NCI-H526 (cell line): ENCODE results near the gene RNU1-2.
"Not testable (repeated sequence)": the region's sequence is repeated elsewhere in the genome, so short reads cannot be mapped to it uniquely, and the experiment has no call there.

Experiments used
- DNase-seq, 2 experiments: peaks; one replicate each; lab custom pipeline; 2025; lab: John Stamatoyannopoulos, UW

Gene RNU1-2

DNA sequence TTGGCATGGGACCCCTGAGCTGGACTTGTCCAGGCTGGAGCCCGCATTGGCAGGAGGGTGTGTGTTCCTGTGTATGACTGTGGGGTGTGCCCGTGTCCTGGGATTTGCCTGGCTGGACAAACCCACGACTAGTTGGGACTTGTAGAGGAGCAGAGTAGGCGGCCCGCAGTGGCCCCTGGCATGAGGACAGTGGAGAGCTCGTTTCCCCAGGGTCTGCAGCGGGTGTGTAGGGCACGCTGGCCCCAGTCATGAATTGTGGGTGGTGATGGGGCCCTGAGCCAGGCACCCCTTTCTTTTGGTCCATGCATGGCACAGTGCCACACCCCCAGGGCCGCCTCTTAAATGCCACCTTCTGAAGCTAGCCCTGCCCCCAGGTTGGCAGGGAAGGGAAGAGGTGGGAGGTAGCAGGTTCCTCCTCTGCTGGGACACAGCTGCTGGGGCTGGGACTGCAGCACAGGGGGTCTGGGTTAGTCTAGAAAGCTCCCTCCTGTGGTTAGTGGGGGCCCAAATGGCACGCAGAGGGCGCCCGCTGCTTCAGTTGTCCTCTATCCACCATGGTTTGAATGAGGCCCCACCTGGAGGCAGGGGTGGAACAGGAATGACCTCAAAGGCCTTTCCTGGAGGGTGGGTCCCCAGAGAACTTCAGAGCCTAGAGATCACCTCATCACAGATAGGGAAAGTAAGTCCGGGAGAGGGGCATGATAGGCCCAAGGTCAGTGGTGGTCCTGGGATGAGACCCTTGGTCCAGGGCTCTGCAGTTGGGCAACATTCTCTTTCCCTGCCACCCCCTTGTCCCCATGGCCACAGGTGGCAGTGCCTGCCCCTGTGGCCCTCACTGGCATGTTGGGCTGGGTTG, 30.1 kb downstream of the RNU1-2 start:
- no peak for DNase-seq

- DNase-seq, result no peak
These were observed 30.8 kb downstream of the RNU1-2 start for GRCh38 chr1:16926491-16927073.

DNA sequence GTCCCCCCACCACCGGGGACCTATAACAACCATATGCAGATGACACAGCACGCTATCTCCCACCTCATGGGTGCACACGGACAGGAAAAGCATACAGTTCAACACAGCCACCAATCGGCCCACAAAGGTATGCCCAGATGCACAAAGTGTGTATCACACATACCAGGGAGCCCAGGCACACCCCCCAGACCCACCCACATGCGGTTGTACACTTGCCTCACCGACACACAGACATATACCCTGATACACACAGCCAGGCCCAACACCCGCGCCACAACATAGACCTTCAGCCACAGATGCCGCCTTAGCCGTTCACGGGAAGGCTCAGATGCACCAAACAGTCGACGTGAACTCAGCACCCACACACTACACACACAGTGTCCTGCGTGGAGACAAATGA, 31.5 kb downstream of the RNU1-2 start:
- DNase-seq, result no peak

DNA sequence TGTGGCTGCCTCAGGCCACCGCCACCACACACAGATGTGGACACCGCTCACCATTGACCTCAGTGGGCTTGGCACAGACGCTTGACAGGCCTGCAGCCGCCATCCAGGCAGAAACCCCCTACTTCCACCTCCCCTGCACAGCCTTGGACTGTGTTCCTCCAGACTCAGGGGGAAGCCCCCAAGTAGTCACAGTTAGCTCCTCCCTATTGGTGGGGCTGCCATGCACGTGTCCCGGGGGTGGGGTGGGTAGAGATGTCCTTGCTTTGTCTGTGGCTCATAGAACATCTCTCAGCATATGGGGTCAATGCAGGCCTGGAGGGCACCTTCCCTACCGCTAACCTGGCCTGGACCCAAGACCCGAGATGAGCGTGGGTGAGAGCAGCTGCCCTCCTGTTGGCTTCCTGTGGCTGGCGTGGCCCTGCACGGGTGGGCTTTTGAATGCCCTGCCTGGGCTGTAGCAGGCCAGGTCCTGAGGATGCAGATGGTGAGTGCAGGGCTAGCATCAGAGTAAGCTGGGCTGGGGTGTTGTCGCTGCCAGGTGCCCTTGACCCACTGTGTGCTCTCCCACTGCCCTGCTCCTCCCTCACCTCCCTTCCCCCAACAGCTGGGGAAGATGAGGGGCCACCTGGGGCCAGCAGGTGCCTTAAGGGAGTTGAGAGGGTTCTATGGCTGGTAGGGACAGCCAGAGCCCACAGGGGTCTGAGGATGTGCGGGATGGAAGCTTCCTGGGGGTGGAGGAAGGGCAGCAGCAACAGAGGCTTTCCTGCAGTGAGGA, 32.1 kb downstream of the RNU1-2 start:
- DNase-seq, result no peak

DNA sequence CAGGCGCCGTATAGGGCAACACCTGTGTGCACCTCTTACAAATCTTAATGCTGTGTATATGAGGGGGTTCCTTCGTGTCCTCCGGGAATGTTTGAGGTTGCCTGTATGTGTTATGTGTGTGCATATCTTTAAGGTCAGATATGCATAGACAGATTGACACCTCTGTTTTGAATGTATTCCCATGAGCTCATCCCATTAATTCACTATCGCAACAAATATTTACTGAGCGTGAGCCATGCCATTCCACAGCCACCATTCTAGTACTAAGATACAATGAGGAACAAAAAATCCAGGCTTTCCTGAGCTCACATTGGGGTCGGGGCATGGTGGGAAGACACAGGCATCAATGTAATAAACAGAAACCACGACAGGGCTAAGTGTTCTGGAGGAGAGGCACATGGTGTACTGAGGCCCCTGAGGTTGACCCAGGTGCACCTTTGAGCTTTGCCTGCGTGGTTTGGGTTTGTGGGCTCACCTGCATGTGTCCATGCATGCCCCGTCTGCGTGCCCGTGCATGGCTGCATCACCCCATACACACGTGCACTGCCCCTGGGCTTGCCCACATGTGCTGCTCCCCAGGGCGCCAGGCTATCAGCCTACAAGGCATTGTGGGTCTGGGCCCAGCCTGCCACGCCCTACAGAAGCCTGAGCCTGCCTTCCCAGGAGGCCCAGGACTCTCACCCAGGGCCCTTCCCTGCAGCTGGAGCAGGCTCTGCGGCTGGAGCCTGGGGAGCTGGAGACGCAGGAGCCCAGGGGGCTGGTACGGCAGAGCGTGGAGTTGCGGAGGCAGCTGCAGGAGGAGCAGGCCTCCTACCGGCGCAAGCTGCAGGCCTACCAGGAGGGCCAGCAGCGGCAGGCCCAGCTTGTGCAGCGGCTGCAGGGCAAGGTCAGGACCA, 33.6 kb downstream of the RNU1-2 start:
- DNase-seq, result not testable (repeated sequence)

DNA sequence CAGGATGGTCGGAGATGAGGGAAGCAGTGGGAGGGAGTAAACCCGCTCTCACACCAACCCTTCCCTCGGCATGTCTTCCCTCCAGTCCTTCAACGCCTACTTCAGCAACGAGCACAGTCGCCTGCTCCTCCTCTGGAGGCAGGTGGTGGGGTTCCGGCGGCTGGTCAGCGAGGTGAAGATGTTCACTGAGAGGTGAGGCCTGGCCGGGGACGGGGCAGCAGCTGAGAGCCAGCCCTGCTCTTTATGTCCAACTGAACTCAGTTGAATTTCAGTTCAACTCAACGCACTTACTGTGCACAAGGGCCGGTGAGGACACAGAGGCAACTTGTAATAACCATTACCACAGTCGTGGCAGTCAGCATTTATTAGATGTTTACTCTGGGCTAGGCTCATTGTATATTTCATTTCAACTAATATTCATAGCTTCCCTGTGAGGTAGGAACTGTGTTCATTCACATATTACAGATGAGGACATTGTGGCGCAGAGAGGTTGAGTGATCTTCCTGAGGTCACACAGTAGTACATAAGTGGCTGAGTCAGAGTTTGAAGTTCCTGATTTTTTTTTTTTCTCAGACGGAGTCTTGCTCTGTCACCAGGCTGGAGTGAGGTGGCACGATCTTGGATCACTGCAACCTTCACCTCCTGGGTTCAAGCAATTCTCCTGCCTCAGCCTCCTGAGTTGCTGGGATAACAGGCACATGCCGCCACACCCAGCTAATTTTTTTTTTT, 35.6 kb downstream of the RNU1-2 start:
- DNase-seq, result not testable (repeated sequence)

DNA sequence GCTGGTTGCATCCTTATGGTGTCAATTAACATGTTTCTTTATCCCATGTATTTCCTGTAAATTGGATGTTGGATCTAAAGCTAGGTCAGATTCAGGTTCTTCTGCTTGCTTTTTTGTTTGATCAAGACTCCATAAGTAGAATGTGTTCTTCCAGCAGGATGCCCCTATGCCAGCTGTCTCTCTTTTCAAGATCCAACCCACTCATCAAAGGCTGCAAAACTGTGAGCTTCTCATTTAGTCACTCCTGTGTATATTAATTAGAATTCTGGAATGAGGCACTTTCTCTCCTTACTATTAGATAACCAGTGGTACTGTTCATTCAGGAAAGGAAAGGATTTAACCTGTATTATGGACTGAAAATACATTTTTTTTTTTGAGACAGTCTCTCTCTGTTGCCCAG, 38.2 kb downstream of the RNU1-2 start:
- DNase-seq, result not testable (repeated sequence)

- DNase-seq, result peak in 1 of 2 experiments; percentile 37
These were observed 40.8 kb downstream of the RNU1-2 start for GRCh38 chr1:16936580-16936979.

GRCh38 chr1:16938351-16939321, 42.9 kb downstream of the RNU1-2 start:
- no peak for DNase-seq

GRCh38 chr1:16939386-16940180, 43.8 kb downstream of the RNU1-2 start:
- not testable (repeated sequence) for DNase-seq

DNA sequence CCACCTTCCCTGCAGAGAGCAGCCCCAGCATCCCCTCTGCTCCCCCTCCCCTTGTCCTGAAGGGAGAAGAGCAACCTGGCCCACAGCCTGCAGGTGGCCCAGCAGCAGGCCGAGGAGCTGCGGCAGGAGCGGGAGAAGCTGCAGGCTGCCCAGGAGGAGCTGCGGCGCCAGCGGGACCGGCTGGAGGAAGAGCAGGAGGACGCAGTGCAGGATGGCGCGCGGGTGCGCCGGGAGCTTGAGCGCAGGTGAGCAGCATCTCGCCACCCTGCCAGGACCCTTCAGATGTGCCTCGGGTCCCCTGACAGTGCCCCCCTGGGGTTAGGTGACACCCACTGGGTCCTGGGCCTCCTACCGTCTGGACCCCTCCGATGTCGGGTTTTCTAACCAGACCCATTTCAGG, 48.3 kb downstream of the RNU1-2 start:
- no peak for DNase-seq

GRCh38 chr1:16945512-16945911, 49.7 kb downstream of the RNU1-2 start:
- not testable (repeated sequence) for DNase-seq
